GM20431 (cell line): ENCODE measurements around the gene PDXP.

ENCODE experiments used
- in situ Hi-C: fragments of 300-500 bp; cut with MseI, MboI; formaldehyde crosslinking; loops from one replicate; pipeline ENCODE4 v1.15.0; 2020; ENCODE audit warnings: low sequenced_read_pairs; ENCODE audit not compliant: unreplicated experiment

The PDXP gene

GRCh38 chr22:37672206-37672919 lies 13.8 kb downstream of the PDXP start:
- in situ Hi-C loops: no loop called here

- in situ Hi-C loops: no loop called here
These were observed 14.5 kb downstream of the PDXP start for GRCh38 chr22:37672920-37673455.

- in situ Hi-C loops: no loop called here
These were observed 15.7 kb downstream of the PDXP start for GRCh38 chr22:37674248-37674647.

- in situ Hi-C loops: no loop called here
These were observed 16.7 kb downstream of the PDXP start, which contains the start of gene LGALS1 for GRCh38 chr22:37674951-37675929. TSS of gene LGALS1 (plus strand) at chr22:37675636. CDS start at chr22:37675703, 67 bp downstream.

- in situ Hi-C loops: no loop called here
These were observed 17.6 kb downstream of the PDXP start for GRCh38 chr22:37675930-37676735.

DNA sequence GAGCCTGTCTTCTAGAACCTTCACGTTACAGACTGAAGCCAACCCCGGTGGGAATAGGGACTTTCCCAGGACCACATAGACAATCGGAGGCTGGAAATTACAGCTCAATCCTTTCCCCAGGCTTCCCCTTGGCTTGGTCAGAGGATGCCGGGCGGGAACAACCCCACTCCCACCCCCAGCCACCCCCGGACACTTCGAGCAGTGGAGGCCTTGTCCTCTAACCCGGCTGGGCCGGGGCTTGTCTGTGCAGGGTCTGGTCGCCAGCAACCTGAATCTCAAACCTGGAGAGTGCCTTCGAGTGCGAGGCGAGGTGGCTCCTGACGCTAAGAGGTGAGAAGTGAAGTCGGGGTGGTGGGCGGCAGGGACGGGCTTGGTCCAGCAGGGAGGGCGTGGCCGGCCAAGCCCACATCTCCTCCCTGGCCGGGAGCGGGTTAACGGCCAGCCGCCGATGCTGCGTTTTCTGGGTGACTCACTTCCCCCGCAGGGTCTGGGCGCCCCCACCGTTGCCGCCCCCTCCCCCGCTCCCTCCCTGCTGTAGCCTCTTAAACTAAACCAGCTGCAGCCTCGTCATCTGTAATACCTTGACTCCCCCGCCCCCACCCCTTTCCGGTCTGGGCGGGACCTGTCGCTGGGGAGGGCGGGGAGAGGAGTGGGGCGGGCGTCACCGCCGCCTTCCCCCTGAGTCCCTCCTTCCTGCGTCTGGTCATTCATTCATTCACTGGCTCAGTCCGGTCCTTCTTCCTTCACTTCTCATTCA lies 18.4 kb downstream of the PDXP start:
- in situ Hi-C loops: no loop called here

- in situ Hi-C loops: no loop called here
These were observed 19.0 kb downstream of the PDXP start for GRCh38 chr22:37677493-37677974.

- in situ Hi-C loops: no loop called here
These were observed 19.8 kb downstream of the PDXP start for GRCh38 chr22:37678372-37678771.

DNA sequence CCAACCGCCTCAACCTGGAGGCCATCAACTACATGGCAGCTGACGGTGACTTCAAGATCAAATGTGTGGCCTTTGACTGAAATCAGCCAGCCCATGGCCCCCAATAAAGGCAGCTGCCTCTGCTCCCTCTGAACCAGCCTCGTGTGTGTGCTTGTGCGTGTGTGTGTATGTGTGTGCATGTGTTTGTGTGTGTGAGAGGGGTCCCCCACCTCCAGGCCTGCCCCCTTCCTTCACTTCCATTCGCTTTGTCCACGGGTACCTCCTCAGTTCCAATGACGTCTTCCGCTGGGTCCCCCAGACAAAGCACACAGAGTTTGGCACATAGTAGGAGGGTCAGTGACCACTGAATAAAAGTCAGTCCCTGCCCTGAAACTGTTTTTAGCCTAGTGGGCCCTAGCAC lies 21.1 kb downstream of the PDXP start:
- in situ Hi-C loops: no loop called here

DNA sequence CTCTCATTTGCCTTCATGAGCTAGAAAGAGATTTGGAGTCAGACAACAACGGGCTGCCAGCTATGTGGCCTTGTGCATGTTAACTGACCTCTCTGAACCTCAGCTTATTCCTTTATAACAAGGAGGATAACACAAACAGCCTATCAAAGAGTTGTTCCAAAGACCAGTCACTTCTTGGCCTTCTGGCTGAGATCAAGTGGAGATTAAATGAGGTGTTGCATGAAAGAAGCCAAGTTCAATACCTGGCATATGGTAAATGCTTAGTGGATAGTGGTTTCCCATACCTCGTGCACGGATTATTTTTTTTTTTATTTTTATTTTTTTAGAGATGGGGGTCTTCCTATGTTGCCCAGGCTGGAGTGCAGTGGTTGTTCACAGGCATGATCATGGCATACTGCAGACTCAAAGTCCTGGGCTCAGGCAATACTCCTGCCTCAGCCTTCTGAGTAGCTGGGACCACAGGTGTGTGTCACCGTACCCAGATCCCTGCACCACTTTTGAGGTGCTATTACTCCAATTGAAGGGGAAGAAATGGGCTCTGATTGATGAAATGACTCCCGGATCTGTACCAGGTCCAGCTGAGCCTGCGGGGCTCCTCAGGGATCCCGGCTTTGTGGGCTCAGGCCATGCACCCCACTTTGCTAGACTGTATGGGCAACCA lies 21.8 kb downstream of the PDXP start:
- in situ Hi-C loops: no loop called here

DNA sequence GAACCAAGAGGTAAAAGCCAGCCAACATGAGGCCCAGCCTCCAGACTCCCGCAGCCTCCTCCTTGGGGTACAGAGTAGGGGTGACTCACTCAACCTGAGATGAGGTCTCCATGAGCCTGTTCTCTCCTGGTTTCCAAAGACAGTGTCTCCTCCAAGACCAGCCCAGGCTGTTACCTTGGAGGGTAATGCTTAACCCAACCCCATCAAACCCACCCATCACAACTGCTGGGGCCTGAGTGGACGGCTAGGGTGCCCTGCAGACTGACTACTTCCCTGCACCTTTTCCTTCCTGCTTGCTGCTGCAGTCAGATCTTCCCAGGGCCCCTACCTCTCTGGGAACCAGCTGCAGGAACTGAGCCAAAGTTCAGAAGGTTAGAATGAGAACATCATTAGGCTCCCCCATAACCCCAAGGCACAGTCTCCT lies 22.5 kb downstream of the PDXP start:
- in situ Hi-C loops: no loop called here

DNA sequence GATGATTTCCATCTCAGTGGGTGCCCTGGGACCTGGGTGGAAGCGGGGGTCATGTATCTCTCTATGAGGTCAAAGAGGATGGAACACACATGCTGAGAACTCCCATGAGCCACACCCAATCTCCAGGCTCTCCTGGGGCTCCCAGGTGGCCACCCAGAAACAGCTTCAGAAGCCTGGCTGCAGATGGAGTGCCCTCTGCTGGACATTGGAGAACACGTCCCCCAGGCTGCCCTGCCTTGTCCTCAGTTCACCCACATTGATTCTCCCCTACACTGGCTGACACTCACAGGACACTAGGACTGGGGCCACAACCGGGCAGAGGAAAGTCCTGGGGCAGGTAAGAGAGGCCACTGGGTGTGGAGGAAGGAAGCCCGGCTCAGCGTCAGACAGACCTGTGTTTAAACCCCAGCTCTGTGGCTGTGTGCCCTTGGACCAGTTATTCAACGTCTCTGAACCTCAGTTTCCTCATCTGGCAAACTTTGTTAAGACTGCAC lies 23.1 kb downstream of the PDXP start:
- in situ Hi-C loops: no loop called here

GRCh38 chr22:37684803-37685615 lies 26.5 kb downstream of the PDXP start:
- in situ Hi-C loops: no loop called here

DNA sequence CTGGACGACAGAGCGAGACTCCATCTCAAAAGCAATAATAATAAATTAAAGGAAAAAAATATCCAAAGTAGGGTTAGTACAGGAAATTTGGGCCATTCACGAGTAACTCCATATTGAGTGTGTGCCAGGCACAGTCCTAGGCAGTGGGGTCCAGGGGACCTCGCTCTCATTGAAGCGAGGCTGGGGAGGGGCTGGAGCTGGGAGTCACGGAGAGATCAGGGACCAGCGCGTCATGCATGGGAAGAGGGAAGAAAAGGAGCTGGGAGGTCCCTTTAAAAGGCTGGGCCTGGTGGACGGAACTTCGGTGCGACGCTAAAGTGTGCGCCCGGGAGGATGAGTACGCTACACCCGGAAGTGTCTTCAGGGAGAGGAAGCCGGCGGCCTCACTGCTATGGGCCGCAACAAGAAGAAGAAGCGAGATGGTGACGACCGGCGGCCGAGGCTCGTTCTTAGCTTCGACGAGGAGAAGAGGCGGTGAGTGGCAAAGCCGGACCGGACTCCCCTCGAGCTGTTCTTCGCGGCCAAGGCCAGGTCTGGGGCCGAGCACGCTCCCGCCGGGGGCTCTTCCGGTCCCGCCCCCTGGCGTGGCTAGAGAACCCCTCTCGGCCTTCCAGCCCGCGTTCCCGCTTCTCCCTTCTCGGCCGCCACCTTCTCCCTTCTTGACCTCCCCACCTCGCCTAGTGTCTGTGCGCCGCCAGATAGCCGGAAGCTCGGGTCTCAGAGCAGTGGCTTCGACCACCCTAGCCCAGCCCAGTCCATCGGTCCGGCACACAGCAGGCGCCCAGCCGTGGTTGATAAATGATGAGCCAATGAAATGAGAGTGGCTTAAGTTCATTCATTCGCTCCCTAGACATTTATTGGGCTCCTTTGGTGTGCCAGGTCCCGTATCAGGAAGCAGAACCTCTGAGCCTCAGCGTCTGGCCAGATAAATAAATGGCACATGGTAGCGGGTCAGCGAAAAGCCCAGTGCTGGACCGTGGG lies 27.8 kb downstream of the PDXP start, which contains the start of gene NOL12:
TSS of gene NOL12 (plus strand) at position 342 of the 981 bp plus-strand sequence. CDS start at position 392, 50 bp downstream.
- in situ Hi-C loops: no loop called here

DNA sequence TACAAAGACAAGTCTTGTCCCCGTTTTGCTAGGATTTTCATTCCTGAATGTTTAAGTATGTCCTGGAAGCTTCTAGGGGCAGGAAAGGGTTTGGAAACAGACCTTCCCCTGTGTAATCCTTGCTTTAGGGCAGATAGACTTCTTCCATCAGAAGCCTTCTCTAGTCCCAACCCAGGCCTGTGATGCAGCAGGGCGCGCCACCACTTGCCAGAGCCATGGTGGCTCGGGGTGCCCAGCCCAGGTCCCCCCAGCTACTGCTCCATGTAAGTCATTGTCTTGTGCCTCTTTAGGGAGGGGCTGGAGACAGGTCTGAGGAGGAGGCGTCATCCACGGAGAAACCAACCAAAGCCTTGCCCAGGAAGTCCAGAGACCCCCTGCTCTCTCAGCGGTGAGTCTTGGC lies 31.9 kb downstream of the PDXP start:
- in situ Hi-C loops: no loop called here

- in situ Hi-C loops: no loop called here
These were observed 32.5 kb downstream of the PDXP start for GRCh38 chr22:37690901-37691504.
